Sigmoid colon (tissue), 7 donors: Measurements from ENCODE around the gene ACP2. TPM values are rescaled to one million over a fixed set of nuclear protein-coding genes. Genes with fewer than 3 reads are reported as not detected.
"Not testable (repeated sequence)": the region's sequence is repeated elsewhere in the genome, so short reads cannot be mapped to it uniquely, and the experiment has no call there.

ENCODE experiments used
- DNase-seq: peaks from one replicate; pipeline ENCODE4 v3.0.0-alpha.2; 2019
- H3K27ac ChIP-seq, 4 donors: fragments of 200-600 bp; sonication (generic); one replicate each; pipeline ENCODE4 v1.5.1; 2016 to 2019; ENCODE audit warnings: mild to moderate bottlenecking in 1 of 4
- H3K27me3 ChIP-seq, 3 donors: fragments of 200-600 bp; sonication (generic); one replicate each; pipeline ENCODE4 v1.5.1; 2019; ENCODE audit warnings: mild to moderate bottlenecking in 1 of 3
- H3K36me3 ChIP-seq, 4 donors: fragments of 200-600 bp; sonication (generic); one replicate each; pipeline ENCODE4 v1.5.1; 2016 to 2019
- H3K4me1 ChIP-seq, 4 donors: fragments of 200-600 bp; sonication (generic); one replicate each; pipeline ENCODE4 v1.5.1; 2017 to 2019
- H3K4me3 ChIP-seq, 4 donors: fragments of 200-600 bp; sonication (generic); one replicate each; pipeline ENCODE4 v1.5.1; 2017 to 2019; ENCODE audit warnings: mild to moderate bottlenecking in 2 of 4, moderate library complexity in 1 of 4
- H3K9me3 ChIP-seq, 4 donors: fragments of 200-600 bp in 3 of 4; sonication (generic) in 3 of 4; one replicate each; pipeline versions ENCODE4 v1.5.1 to v1.6.1; 2013 to 2019
- CTCF ChIP-seq, 4 experiments: fragments of 450-650 bp in 3 of 4; fragments of 200-600 bp in 1 of 4; IDR thresholded peaks; one replicate each; pipeline ENCODE4 v1.5.1; 2016 to 2019; ENCODE audit warnings: antibody characterized with exemption in 4 of 4, mild to moderate bottlenecking in 3 of 4, moderate library complexity in 2 of 4
- EP300 ChIP-seq, 4 donors: sonication (generic); formaldehyde crosslinking; IDR thresholded peaks; one replicate each; pipeline ENCODE4 v1.6.1; 2017; ENCODE audit warnings: antibody characterized with exemption in 4 of 4
- POLR2A ChIP-seq, 2 donors: fragments of 450-650 bp; IDR thresholded peaks; one replicate each; pipeline ENCODE4 v1.6.1; 2016; ENCODE audit warnings: antibody characterized with exemption in 2 of 2, mild to moderate bottlenecking in 2 of 2, moderate library complexity in 2 of 2
- POLR2AphosphoS5 ChIP-seq, 4 donors: sonication (generic); formaldehyde crosslinking; IDR thresholded peaks; one replicate each; pipeline ENCODE4 v1.6.1; 2017; ENCODE audit warnings: antibody characterized with exemption in 4 of 4
- WGBS, 2 donors: extraction: QIAGEN DNeasy Blood & Tissue Kit; methylation state at CpG; one replicate each; pipeline ENCODE4 v1.1.7; 2013; 5-methylcytosine and 5-hydroxymethylcytosine counted together
- intact Hi-C: fragments of 100-400 bp; cut with DNase I; formaldehyde crosslinking; loops from one replicate; pipeline ENCODE4 v1.15.1; 2023
- polyA plus RNA-seq, 3 donors: library from polyadenylated mRNA; stranded (reverse); fragments of 200-250 nt; gene quantifications; one replicate each; pipeline ENCODE4 v1.2.3, GENCODE V29; 2013
- total RNA-seq, 4 donors: library from RNA; depleted of rRNA; stranded (reverse); fragments of >200 nt; gene quantifications; one replicate each; pipeline ENCODE4 v1.1.0, GENCODE V29; 2016
- donor health status: healthy with polysubstance abuse.
- donor health status: Bipolar disorder and iron deficiency.
- donor health status: healthy.

The ACP2 gene
- total and polyA plus RNA-seq, 7 donors: 15.6 to 54.0 (median 31.0) TPM

GRCh38 chr11:47212938-47213337 is 35.7 kb downstream of the ACP2 start:
- 61 to 88% methylated on average over 12 of the region's 12 CpGs for WGBS, 2 donors
- no peaks in the 10 kb centered on the region for H3K27me3 ChIP-seq
- no peak overlapping the region for H3K4me3 ChIP-seq
- DNase-seq: no peak
- peak overlapping the region; percentile 93 to 97 (median 94) for H3K27ac ChIP-seq
- peaks cover 0 to 35% (median 23%) of the 10 kb centered on the region in 4 donors for H3K4me1 ChIP-seq
- H3K36me3 ChIP-seq: no peaks in the 10 kb centered on the region
- intact Hi-C loops: no loop called here
- no peaks in the 10 kb centered on the region for H3K9me3 ChIP-seq
- TF ChIP-seq POLR2AphosphoS5 (IDR thresholded peaks at IDR 0.05): no peak

GRCh38 chr11:47208628-47209027 is 40.0 kb downstream of the ACP2 start:
- Histone ChIP-seq H3K27me3 (no peaks in the 10 kb centered on the region), H3K4me3 (no peak overlapping the region), H3K27ac (no peak overlapping the region), H3K36me3 (no peaks in the 10 kb centered on the region), H3K9me3 (no peaks in the 10 kb centered on the region), H3K4me1 (peaks cover 0 to 13% (median 2%) of the 10 kb centered on the region in 4 donors)
- TF ChIP-seq POLR2AphosphoS5 (IDR thresholded peaks at IDR 0.05): no peak
- no peak for TF ChIP-seq EP300 (IDR thresholded peaks at IDR 0.05)
- TF ChIP-seq CTCF (IDR thresholded peaks at IDR 0.05): no peak
- no peak for TF ChIP-seq POLR2A (IDR thresholded peaks at IDR 0.05)
- WGBS, 2 donors: 94% methylated on average over 5 of the region's 5 CpGs
- intact Hi-C loops: no loop called here
- DNase-seq: no peak

- H3K27ac ChIP-seq, H3K4me3 ChIP-seq, H3K27me3 ChIP-seq, intact Hi-C loops, DNase-seq, H3K36me3 ChIP-seq, H3K9me3 ChIP-seq: not testable (repeated sequence)
- 95% methylated on average over 13 of the region's 13 CpGs for WGBS, 2 donors
- peaks cover 0 to 11% (median 2%) of the 10 kb centered on the region in 4 donors for H3K4me1 ChIP-seq
These were observed 40.5 kb downstream of the ACP2 start for GRCh38 chr11:47208008-47208552.

GRCh38 chr11:47207459-47207858 is 41.2 kb downstream of the ACP2 start:
- 83 to 93% methylated on average over 6 of the region's 6 CpGs for WGBS, 2 donors
- intact Hi-C loops: no loop called here
- H3K4me3 ChIP-seq: no peak overlapping the region
- no peaks in the 10 kb centered on the region for H3K36me3 ChIP-seq
- no peaks in the 10 kb centered on the region for H3K27me3 ChIP-seq
- peaks cover 0 to 11% (median 2%) of the 10 kb centered on the region in 4 donors for H3K4me1 ChIP-seq
- no peaks in the 10 kb centered on the region for H3K9me3 ChIP-seq
- no peak overlapping the region for H3K27ac ChIP-seq
- DNase-seq: no peak
- TF ChIP-seq CTCF (IDR thresholded peaks at IDR 0.05) (no peak), EP300 (IDR thresholded peaks at IDR 0.05) (no peak), POLR2A (IDR thresholded peaks at IDR 0.05) (no peak), POLR2AphosphoS5 (IDR thresholded peaks at IDR 0.05) (no peak)

- H3K9me3 ChIP-seq, H3K4me3 ChIP-seq, DNase-seq, H3K27ac ChIP-seq, H3K36me3 ChIP-seq, intact Hi-C loops, H3K27me3 ChIP-seq: not testable (repeated sequence)
- peaks cover 0 to 11% (median 2%) of the 10 kb centered on the region in 4 donors for H3K4me1 ChIP-seq
- WGBS, 2 donors: 91% methylated on average over 5 of the region's 5 CpGs
These were observed 42.0 kb downstream of the ACP2 start for GRCh38 chr11:47206577-47206976.

GRCh38 chr11:47204637-47204989 is 44.0 kb downstream of the ACP2 start:
- Histone ChIP-seq H3K4me3 (no peak overlapping the region), H3K36me3 (no peaks in the 10 kb centered on the region), H3K27ac (peak overlapping the region in 2 of 4 donors; percentile 1 to 41), H3K27me3 (no peaks in the 10 kb centered on the region), H3K9me3 (no peaks in the 10 kb centered on the region), H3K4me1 (peaks cover 0 to 11% (median 2%) of the 10 kb centered on the region in 4 donors)
- TF ChIP-seq POLR2A (IDR thresholded peaks at IDR 0.05) (no peak), CTCF (IDR thresholded peaks at IDR 0.05) (no peak), EP300 (IDR thresholded peaks at IDR 0.05) (no peak), POLR2AphosphoS5 (IDR thresholded peaks at IDR 0.05) (no peak)
- no peak for DNase-seq
- intact Hi-C loops: no loop called here
- WGBS, 2 donors: 84 to 86% methylated on average over 2 of the region's 2 CpGs
